HG03175 (cell line): ENCODE measurements around the gene PODN.

Experiments
- ATAC-seq: cut with Tn5 transposase; IDR thresholded peaks from one replicate; pipeline ENCODE4 v1.9.1; 2021; ENCODE audit warnings: mild to moderate bottlenecking, moderate library complexity; ENCODE audit not compliant: unreplicated experiment

Gene PODN

DNA sequence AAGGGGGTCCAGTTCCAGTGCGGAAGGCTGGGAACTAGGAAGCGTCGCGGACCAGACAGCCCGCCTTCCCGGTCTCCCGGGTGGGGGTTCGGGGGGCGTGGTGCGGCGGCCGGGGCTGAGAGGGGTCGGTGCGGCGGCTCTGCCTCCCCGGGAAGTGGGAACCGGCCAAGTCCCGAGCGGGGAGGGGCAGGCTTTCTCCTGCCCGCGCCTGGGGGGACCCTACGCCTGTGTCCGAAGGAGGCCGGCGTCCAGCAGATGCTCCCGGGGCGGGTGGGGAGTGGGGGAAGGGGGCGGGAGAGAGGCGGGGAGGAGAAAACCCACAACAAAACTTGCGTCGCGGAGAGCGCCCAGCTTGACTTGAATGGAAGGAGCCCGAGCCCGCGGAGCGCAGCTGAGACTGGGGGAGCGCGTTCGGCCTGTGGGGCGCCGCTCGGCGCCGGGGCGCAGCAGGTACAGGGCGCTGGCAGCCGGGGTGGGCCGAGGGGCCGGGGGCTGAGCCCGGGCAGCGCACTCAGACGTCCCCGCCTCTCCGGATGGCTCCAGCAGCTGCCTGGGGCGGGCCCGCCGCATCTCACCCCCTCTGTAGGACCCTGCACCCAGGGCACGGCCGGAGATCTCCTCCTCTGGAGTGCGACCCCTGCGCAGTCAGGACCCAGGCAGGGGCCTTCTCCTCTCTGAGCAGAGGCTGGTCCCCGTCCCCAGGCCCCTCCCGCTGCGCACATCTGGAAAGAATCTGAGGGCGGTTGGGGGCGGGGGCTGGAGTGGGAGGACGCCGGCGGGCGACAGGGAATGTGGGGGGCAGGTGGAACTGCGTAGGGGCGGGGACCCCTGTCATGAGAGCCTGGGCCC is at the start of gene PODN:
Gene PODN (plus strand): TSS at position 355 of the 849 bp plus-strand sequence. CDS start 7,643 bp downstream, outside the sequence.
- no peak for ATAC-seq

- peak; percentile 92 for ATAC-seq
Measured at GRCh38 chr1:53014791-53015507, 47.1 kb upstream of the PODN start.

DNA sequence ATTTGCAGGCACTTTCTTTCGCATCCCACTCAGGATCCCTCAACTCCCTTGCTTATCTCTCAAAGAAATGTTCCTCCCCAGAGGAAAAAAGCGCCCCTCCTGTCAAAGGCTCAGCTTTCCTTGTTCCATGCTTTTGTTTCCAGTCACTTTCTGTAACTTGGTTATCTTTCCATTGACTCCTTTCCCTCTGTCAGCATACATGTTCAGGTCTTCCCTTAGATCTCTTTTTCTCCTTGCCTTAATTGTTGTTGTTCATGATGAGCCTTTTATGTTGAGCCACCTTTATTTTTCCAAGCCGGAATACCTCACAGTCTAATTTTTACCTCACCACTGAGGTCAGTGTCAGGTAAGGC is 46.5 kb upstream of the PODN start:
- ATAC-seq, result no peak

DNA sequence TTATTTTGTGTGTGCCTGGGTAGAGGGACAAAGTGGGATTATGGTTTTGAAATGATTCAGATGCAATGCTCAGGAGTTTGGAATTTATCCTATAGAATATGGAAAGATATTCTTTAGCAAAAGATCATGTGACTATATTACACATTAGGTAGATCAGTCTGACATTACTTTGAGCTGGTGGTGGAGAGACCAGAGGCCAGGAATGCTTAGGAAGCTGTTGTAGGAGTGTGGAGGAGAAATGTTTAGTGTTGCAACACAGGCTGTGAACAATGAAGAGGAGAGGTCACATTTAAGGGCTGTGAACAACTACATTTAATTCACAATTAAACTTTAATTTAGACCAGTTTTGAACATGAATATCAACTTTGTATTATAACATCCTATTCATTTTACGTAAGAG is 45.3 kb upstream of the PODN start:
- no peak for ATAC-seq

GRCh38 chr1:53020588-53020987 is 41.4 kb upstream of the PODN start:
- no peak for ATAC-seq

DNA sequence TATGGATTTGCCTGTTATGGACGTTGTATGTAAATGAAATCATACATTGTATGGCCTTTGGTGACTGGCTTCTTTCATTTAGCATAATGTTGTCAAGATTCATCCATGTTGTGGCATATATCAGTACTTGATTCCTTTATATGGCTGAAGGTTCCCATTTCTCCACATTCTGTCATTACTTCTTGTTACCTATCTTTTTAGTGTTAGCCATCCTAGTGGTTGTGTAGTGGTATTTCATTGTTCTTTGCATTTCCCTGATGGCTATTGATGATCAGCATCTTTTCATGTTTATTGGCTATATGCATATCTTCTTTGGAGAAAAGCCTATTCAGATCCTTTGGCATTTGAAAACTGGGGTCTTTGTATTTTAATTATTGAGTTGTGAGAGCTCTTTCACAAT is 39.8 kb upstream of the PODN start:
- no peak for ATAC-seq

DNA sequence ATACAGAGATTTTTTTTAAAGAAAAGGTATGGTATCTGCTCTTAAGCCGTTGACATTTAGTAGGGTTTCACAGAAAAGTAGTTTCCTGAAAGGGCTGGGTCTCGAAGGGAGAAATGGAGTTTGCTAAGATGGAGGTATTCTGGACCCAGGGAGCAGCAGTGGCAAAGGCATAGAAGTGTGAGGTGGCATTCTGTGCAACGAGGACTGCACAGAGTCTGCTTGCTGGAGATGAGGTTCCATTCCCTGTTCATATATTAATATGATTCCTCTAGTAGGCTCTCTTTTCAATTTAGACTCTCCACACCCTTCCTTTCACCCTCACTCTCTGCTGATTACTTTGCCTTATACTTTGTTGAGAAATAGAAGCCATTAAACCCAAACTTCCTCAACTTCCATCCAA is 38.5 kb upstream of the PODN start:
- no peak for ATAC-seq

DNA sequence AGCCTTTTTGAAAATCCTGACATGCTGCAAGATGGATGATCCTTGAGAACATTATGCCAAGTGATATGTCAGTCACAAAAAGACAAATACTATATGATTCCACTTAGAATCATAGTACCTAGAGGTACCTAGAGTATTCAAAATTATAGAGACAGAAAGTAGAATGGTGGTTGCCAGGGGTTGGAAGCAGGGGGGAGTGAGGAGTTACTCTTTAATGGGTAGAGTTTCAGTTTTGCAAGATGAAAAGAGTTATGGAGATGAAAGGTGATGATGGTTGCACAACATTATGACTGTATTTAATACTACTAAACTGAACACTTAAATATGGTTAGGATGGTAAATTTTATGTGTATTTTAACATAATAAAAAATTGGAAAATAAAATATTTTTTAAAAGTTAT is 37.9 kb upstream of the PODN start:
- no peak for ATAC-seq

DNA sequence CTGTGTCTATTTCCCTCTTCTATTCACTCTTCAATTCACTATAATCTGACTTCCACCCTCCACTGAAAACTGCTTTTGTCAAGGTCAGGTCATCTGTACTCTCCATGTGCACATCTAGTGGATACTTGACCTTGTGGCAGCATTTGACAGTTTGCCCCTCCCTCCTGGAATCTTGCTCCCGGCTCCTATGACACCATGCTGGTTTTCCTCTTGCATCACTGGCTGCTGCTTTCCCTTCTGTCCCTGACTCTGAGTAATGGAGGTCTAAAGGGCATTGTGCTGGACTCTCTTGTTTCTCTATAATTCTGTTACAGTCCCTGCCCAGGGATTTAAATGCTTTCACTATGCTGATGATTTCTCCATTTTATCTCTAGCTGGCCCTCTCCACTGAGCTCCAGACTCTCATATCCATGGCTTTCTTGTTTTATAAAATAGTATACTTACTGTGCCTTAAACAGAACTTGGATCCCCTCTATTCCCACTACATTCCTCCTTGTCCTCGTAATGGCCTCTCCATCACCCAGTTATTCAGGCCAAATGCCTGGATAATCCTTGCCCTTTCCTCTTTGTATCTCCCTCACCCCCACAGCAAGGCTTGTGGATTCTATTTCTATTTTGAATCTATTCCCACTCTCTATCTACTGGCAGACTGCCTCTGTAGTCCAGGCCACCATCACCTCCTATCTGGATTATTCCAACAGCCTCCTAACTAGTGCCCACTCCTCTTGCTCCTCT is 36.8 kb upstream of the PODN start:
- no peak for ATAC-seq

GRCh38 chr1:53025769-53026112 is 36.3 kb upstream of the PODN start:
- no peak for ATAC-seq

- no peak for ATAC-seq
Measured at GRCh38 chr1:53026254-53026653, 35.8 kb upstream of the PODN start.

DNA sequence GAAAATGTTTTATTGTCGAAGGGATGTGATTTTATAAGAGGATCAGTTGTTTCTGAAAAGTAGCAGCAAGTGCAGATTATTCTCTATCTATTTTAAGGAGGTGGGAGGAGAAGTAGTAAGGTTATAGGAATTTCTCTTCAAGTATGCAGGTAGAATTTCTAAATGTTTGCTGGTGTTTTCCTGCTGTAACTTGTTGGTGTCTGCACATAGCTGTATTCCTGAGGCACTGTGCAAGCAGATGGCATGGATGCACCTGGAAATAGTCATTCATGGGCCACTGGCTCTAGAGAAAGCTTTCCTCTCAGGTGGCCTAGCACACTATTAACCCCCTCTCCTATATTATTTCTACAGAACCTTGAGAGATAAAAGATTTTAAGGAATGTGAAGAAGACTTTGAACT is 30.3 kb upstream of the PODN start:
- ATAC-seq, result no peak

DNA sequence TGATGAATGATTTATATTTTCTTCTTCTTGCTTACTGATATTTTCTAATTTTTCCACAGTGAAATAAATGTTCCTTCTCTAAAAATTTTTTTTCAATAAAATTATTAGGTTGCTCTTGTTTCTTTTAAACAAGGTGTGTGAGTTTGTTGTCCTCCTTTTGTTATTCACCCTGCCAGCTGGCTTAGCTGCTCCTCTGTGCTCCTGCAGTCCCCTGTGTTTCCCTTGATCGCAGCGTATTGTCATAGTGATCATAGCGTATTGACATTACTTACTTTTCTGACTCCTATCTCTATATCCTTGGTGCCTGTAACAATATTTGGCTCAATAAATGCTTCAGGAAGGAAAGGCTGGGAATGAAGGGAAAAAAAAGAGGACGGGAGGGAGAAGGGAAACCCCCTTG is 24.9 kb upstream of the PODN start:
- no peak for ATAC-seq

DNA sequence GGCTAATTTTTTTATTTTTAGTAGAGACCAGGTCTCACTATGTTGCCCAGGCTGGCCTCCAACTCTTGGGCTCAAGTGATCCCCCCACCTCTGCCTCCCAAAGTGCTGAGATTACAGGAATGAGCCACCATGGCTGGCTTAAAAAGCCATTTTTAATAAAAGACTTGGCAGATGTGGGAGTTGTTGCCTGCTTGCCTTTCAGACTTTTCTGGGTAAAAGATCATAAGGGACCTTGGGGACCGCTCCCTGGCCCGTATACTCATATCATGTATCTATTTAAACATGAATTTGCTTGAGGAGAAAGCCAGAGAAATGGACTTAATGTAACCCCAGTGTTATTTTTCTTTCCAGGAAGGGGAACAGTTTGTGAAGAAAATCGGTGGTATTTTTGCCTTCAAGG is 23.4 kb upstream of the PODN start:
- ATAC-seq, result no peak

DNA sequence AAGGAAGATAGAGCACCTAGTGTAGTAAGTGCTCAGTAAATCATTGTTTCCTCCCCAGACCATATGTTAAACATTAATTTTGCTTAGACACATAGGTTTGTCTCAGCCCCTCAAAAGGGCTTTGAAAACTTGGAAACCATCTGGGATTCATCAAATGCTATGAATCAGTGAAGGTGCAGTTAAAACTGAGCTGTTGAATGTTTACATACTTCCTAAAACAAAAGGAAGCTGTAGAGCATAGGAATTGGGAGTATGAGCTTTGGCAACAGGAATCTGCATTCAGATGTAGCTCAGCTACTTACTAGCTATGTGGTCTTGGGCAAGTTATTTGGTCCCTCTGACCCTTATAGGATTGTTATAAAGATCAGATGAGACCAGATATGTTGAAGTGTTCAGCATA is 18.7 kb upstream of the PODN start:
- no peak for ATAC-seq

GRCh38 chr1:53044926-53045325 is 17.1 kb upstream of the PODN start:
- no peak for ATAC-seq

- no peak for ATAC-seq
Measured at GRCh38 chr1:53046930-53047329, 15.1 kb upstream of the PODN start.

GRCh38 chr1:53047737-53048736 is 14.0 kb upstream of the PODN start:
- no peak for ATAC-seq

GRCh38 chr1:53048960-53049573 is 12.9 kb upstream of the PODN start:
- ATAC-seq, result no peak

DNA sequence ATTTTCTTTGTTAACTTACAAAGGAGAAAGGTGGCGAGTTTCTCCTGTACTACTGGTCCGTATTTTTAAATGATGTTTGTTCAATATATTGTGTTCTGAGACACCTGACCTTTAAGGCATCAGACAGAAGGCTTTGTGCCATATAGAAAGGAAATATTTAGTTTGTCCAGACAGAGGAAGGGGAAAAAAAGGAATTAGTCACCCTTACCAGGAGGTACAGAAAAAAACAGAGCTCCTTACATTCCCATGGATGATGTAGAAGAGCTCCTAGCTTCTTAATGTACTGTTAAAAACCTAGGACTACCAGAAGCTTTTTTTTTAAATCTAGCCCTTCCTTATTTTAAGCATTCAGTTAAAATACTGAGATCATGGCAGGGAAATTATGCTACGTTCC is 12.4 kb upstream of the PODN start:
- no peak for ATAC-seq
